ENCODE measurements around the gene VIPAS39. TPM values are rescaled to one million over a fixed set of nuclear protein-coding genes. Genes with fewer than 3 reads are reported as not detected.
A peak's percentile ranks its signal among the peaks of the same experiment; 100 is the strongest.

The VIPAS39 gene
- total and polyA plus RNA-seq, 2 of the 13 experiments (the other 11 are each of a cell fraction or from before 2014, with no cell fraction given), result 13.3 to 21.5 TPM

- TF ChIP-seq ZNF512 (CRISPR knock-in tag; IDR thresholded peaks at IDR 0.05) (no peak), RARG (CRISPR knock-in tag; IDR thresholded peaks at IDR 0.05; ENCODE audit: low read depth) (no peak), DMTF1 (CRISPR knock-in tag; IDR thresholded peaks at IDR 0.05) (no peak), TEAD3 (CRISPR knock-in tag; optimal IDR thresholded peaks at IDR 0.05; ENCODE audit: borderline replicate concordance) (peak; percentile 83), KMT2B (CRISPR knock-in tag; IDR thresholded peaks at IDR 0.05) (no peak), TFDP1 (CRISPR knock-in tag; IDR thresholded peaks at IDR 0.05; ENCODE audit: borderline replicate concordance) (no peak), ZBTB39 (CRISPR knock-in tag; IDR thresholded peaks at IDR 0.05) (no peak), SMC3 (IDR thresholded peaks at IDR 0.05; ENCODE audit: low read length) (no peak), NFKBIZ (CRISPR knock-in tag; IDR thresholded peaks at IDR 0.05) (no peak), KDM3A (CRISPR knock-in tag; IDR thresholded peaks at IDR 0.05; ENCODE audit: low read depth) (0 out of 2 replicates have a peak, but pooled peaks have one; percentile 35), ZNF670 (CRISPR knock-in tag; IDR thresholded peaks at IDR 0.05; ENCODE audit: borderline replicate concordance) (no peak), TARDBP (CRISPR knock-in tag; IDR thresholded peaks at IDR 0.05) (no peak; the same call in 1 of the 2 replicates), ZFP41 (CRISPR knock-in tag; IDR thresholded peaks at IDR 0.05; ENCODE audit: borderline replicate concordance) (no peak), PHF8 (CRISPR knock-in tag; IDR thresholded peaks at IDR 0.05) (no peak), ELF1 (CRISPR knock-in tag; IDR thresholded peaks at IDR 0.05) (no peak), KDM2A (CRISPR knock-in tag; IDR thresholded peaks at IDR 0.05; ENCODE audit: borderline replicate concordance, low read depth) (no peak), SATB2 (CRISPR knock-in tag; IDR thresholded peaks at IDR 0.05) (no peak), TIGD3 (CRISPR knock-in tag; IDR thresholded peaks at IDR 0.05; ENCODE audit: borderline replicate concordance) (no peak), SNAPC2 (CRISPR knock-in tag; IDR thresholded peaks at IDR 0.05) (peak; percentile 70; the same call in 1 of the 2 replicates), REPIN1 (CRISPR knock-in tag; IDR thresholded peaks at IDR 0.05; ENCODE audit: borderline replicate concordance, low read depth) (no peak)
Measured at GRCh38 chr14:77502109-77502782, 44.8 kb upstream of the VIPAS39 start (continued).
